T-cell (primary cell): Measurements from ENCODE around the gene KATNB1. TPM values are rescaled to one million over a fixed set of nuclear protein-coding genes. Genes with fewer than 3 reads are reported as not detected.

Experiments used
- ATAC-seq, 4 experiments: fragments of 200-7000 bp in 3 of 4; fragments of 150-1000 bp in 1 of 4; cut with Tn5 transposase; replicated peaks in 1 of 4; 1 replicate in 3 of 4; 2 replicates in 1 of 4; pipeline ENCODE4 v1.10.0; 2021; ENCODE audit warnings: moderate library complexity in 3 of 4, mild to moderate bottlenecking in 2 of 4, moderate number of reproducible peaks in 1 of 4
- CTCF ChIA-PET, 2 donors: fragments of 300-600 bp; sonication (Branson Sonifier 250); formaldehyde crosslinking; loops; one replicate each; lab custom pipeline; 2022; ENCODE audit warnings: antibody characterized with exemption in 2 of 2; lab: Charles Lee
- POLR2A ChIA-PET, 2 donors: fragments of 300-600 bp; sonication (Branson Sonifier 250); formaldehyde crosslinking; loops; one replicate each; lab custom pipeline; 2022; ENCODE audit warnings: antibody characterized with exemption in 2 of 2; lab: Charles Lee
- DNase-seq, 35 experiments: peaks; one replicate each; pipeline versions ENCODE4 v3.0.0 to v3.0.0-alpha.2; 2013 to 2023
- H3K27ac ChIP-seq: one replicate; pipeline ENCODE4 v1.5.1; 2013; ENCODE audit warnings: low read length
- H3K27me3 ChIP-seq, 2 experiments: replicated peaks in 1 of 2; 1 replicate in 1 of 2; 2 replicates in 1 of 2; pipeline versions ENCODE4 v1.6.1 to v1.7.0; 2013; ENCODE audit warnings: low read length in 1 of 2, mixed read lengths in 1 of 2; ENCODE audit not compliant: control insufficient read depth in 2 of 2, insufficient read depth in 2 of 2; ENCODE audit errors: extremely low read depth in 1 of 2
- H3K36me3 ChIP-seq, 2 donors: 1 replicate in 1 of 2; 2 replicates in 1 of 2; pipeline versions ENCODE4 v1.6.1 to v1.7.0; 2013; ENCODE audit warnings: low read length in 1 of 2; ENCODE audit not compliant: control insufficient read depth in 2 of 2, insufficient read depth in 1 of 2; ENCODE audit errors: extremely low read depth in 1 of 2
- H3K4me1 ChIP-seq, 2 experiments: 1 replicate in 1 of 2; 2 replicates in 1 of 2; pipeline versions ENCODE4 v1.6.1 to v1.7.0; 2013; ENCODE audit warnings: low read length in 2 of 2, mixed read lengths in 1 of 2; ENCODE audit not compliant: insufficient read depth in 2 of 2, control insufficient read depth in 1 of 2; ENCODE audit errors: extremely low read depth in 1 of 2
- H3K4me3 ChIP-seq, 2 donors: 1 replicate in 1 of 2; 2 replicates in 1 of 2; pipeline versions ENCODE4 v1.5.1 to v1.7.0; 2013; ENCODE audit warnings: mild to moderate bottlenecking in 2 of 2, low read length in 1 of 2, moderate library complexity in 1 of 2; ENCODE audit not compliant: control insufficient read depth in 1 of 2; ENCODE audit errors: extremely low read depth in 1 of 2
- H3K9me3 ChIP-seq: 2 replicates; pipeline ENCODE4 v1.7.0; 2013
- H3K27ac Mint-ChIP-seq, 2 donors: one replicate each; pipeline ENCODE4 v1.8.0; 2020 to 2021; ENCODE audit warnings: mild to moderate bottlenecking in 2 of 2, mixed read lengths in 2 of 2
- H3K27me3 Mint-ChIP-seq, 2 donors: one replicate each; pipeline ENCODE4 v1.8.0; 2021 to 2022; ENCODE audit warnings: mixed read lengths in 2 of 2
- H3K36me3 Mint-ChIP-seq: one replicate; pipeline ENCODE4 v1.8.0; 2021; ENCODE audit warnings: mixed read lengths
- H3K4me1 Mint-ChIP-seq, 3 donors: one replicate each; pipeline ENCODE4 v1.8.0; 2020 to 2022; ENCODE audit warnings: mixed read lengths in 3 of 3, mild to moderate bottlenecking in 1 of 3
- H3K4me3 Mint-ChIP-seq, 3 donors: one replicate each; pipeline ENCODE4 v1.8.0; 2020 to 2022; ENCODE audit warnings: mild to moderate bottlenecking in 3 of 3, mixed read lengths in 3 of 3, moderate library complexity in 3 of 3
- H3K9me3 Mint-ChIP-seq, 3 donors: one replicate each; pipeline ENCODE4 v1.8.0; 2020 to 2022; ENCODE audit warnings: mixed read lengths in 3 of 3
- WGBS: methylation state at CpG from one replicate; pipeline ENCODE4 v1.1.5; 2013; ENCODE audit warnings: missing lambda C conversion rate; ENCODE audit not compliant: insufficient coverage; 5-methylcytosine and 5-hydroxymethylcytosine counted together
- total RNA-seq, 35 experiments: library from RNA in 6 of 35; stranded (reverse) in 6 of 35; fragments of 120-200 nt in 1 of 35; gene quantifications; one replicate each; pipeline versions ENCODE4 v1.2.1 to v1.2.4 and lab custom pipeline; 2013 to 2026

Gene KATNB1
- total RNA-seq (10 to 100 TPM; 23.0 to 28.0 (median 25.5) TPM), total RNA-seq (lab: John Stamatoyannopoulos, UW) (6.6 to 71.9 (median 30.2) reads per million in 29 experiments)
- total RNA-seq (2013): 16.5 TPM

DNA sequence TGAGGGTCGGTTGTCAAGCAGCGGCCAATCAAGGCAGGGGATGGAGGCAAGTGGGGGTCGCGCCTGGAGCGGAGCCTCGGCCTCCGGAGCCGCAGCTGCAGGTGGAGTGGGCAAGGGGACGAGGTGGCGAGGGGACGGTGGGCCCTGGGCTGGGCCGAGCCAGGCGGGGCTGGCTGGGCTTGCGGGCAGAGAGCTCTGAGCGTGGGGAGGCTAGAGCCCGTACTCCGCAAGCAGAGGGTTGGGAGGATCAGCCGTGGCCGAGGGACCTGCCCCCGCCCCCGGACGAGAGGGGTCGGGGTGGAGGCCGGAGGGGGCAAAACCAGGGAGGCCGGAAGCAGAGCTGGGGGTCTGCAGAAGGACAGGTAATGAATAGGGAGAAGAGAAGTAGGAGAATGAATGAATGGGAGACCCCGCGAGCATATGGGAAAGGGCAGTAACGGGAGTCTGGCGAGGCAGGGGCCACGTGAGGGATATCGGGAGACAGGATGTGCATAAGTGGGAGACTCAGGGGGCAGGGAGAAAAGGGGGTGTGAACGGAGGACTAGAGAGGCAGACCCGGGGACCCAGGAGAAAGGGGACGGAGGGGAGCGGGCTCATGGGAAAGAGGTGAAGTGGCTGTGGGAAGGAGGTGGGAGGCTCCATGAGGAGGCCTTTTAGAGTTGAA, at the start of gene KATNB1:
Gene KATNB1, plus strand, starts transcription at position 16 of the 664 bp plus-strand sequence. CDS start 1,474 bp downstream, outside the sequence.
- H3K4me3 ChIP-seq: peak within 1 kb of the TSS; percentile 85 to 94
- Mint-ChIP-seq H3K4me1 (peaks cover 21 to 34% (median 28%) of the 10 kb centered on the region in 3 donors), H3K27me3 (no peaks in the 10 kb centered on the region), H3K9me3 (peaks cover 4 to 11% (median 10%) of the 10 kb centered on the region in 3 donors), H3K36me3 (peaks cover 3% of the 10 kb centered on the region), H3K4me3 (peak within 1 kb of the TSS; percentile 98 to 99 (median 98)), H3K27ac (peak within 1 kb of the TSS; percentile 96 to 98)
- CTCF ChIA-PET: interaction anchor here (0.7 to 2.3 kb wide), 14 partner anchors 21 to 1034 kb away, joined by 3 to 10 read pairs (median 4); partner anchors contain the start of genes CFAP20 (in 1 of the 2) and POLR2C (in 1 of the 2)
- DNase-seq (no peak), ATAC-seq (peak in 1 of 4 experiments; percentile 17)
- peak within 1 kb of the TSS; percentile 61 for H3K27ac ChIP-seq
- no peaks in the 10 kb centered on the region for H3K9me3 ChIP-seq
- peaks cover 11 to 23% of the 10 kb centered on the region in 2 experiments for H3K4me1 ChIP-seq
- 1% methylated on average over 34 of the region's 35 CpGs for WGBS
- H3K27me3 ChIP-seq: no peaks in the 10 kb centered on the region
- H3K36me3 ChIP-seq: peaks cover 3 to 5% of the 10 kb centered on the region in 2 donors
- POLR2A ChIA-PET: interaction anchor here (0.6 to 1.6 kb wide), 7 partner anchors 8 to 443 kb away, joined by 3 to 13 read pairs (median 3); no protein-coding TSS in a partner anchor

DNA sequence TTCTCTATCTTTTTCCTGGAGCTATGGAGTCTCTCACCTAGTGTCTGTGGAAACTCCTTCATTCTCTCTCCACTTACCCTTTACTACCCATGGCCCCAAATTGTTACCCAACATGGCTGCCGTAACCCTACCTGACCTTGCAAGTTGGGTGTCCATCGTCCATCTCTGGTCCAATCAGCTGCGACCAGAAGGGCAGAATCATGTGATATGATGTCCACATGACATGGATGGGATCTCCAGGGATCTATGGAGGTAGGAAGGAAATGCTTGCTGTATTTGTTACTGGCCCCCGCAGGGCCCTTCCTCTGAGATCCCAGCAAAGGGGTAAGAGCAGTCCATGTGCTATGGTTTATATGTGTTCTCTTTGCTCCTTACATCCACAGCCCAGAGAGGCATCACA, 49.0 kb upstream of the KATNB1 start:
- Histone ChIP-seq H3K27ac (no peak overlapping the region), H3K27me3 (peaks cover 0 to 19% of the 10 kb centered on the region in 2 experiments), H3K4me3 (no peak overlapping the region), H3K4me1 (peaks cover 9 to 26% of the 10 kb centered on the region in 2 experiments), H3K36me3 (no peaks in the 10 kb centered on the region), H3K9me3 (no peaks in the 10 kb centered on the region)
- ATAC-seq (no peak), DNase-seq (no peak)
- Mint-ChIP-seq H3K9me3 (no peaks in the 10 kb centered on the region), H3K27me3 (no peaks in the 10 kb centered on the region), H3K27ac (no peak overlapping the region), H3K36me3 (no peaks in the 10 kb centered on the region), H3K4me1 (peaks cover 16 to 29% (median 18%) of the 10 kb centered on the region in 3 donors), H3K4me3 (no peak overlapping the region)
- 67% methylated on average over 3 of the region's 4 CpGs for WGBS
- ChIA-PET POLR2A (no interaction called here), CTCF (interaction anchor here in 1 of 2 donors (0.7 kb wide), 2 partner anchors 141 to 724 kb away, joined by 3 read pairs; no protein-coding TSS in a partner anchor)

- WGBS: 100% methylated on average over 1 of the region's 3 CpGs
- H3K27me3 Mint-ChIP-seq: no peaks in the 10 kb centered on the region
- Histone ChIP-seq H3K9me3 (no peaks in the 10 kb centered on the region), H3K4me3 (no peak overlapping the region), H3K27ac (no peak overlapping the region), H3K4me1 (peaks cover 9 to 26% of the 10 kb centered on the region in 2 experiments), H3K36me3 (no peaks in the 10 kb centered on the region), H3K27me3 (peaks cover 0 to 20% of the 10 kb centered on the region in 2 experiments)
- H3K27ac Mint-ChIP-seq: peak overlapping the region in 1 of 2 donors; percentile 62
- CTCF ChIA-PET: interaction anchor here (0.5 to 0.7 kb wide), 2 partner anchors 139 to 724 kb away, joined by 3 read pairs; no protein-coding TSS in a partner anchor
- H3K4me1 Mint-ChIP-seq: peaks cover 16 to 29% (median 18%) of the 10 kb centered on the region in 3 donors
- H3K36me3 Mint-ChIP-seq: no peaks in the 10 kb centered on the region
- H3K9me3 Mint-ChIP-seq: no peaks in the 10 kb centered on the region
- POLR2A ChIA-PET: no interaction called here
- no peak overlapping the region for H3K4me3 Mint-ChIP-seq
- DNase-seq (no peak), ATAC-seq (no peak)
Measured at GRCh38 chr16:57687363-57687929, 48.1 kb upstream of the KATNB1 start.

DNA sequence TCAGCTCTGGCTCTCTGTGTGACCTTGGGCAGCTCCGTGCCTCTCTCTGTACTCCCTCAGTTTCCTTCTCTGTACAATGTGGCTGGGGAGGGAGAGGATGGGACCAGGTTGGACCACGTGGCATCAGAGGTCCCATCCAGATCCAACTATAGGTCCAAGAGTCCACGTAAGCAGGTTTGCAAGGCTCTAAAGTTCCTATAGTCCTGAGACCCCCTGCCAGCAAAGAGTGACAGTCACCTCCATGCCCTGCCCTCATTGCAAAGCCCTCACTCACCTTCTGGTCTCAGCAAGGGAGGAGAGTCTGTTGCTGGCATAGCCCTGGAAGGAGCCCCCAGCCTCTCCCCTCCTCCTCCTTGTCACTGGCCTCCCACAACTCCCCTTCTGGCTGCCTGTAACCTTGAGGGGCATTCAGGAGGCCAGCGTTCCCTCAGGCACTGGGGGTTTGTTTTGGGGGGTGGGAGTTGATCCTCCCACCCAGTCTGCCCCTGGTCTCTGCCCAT, 47.0 kb upstream of the KATNB1 start:
- H3K4me3 Mint-ChIP-seq: no peak overlapping the region
- POLR2A ChIA-PET: no interaction called here
- peak overlapping the region in 1 of 2 donors; percentile 81 for H3K27ac Mint-ChIP-seq
- no peak overlapping the region for H3K27ac ChIP-seq
- H3K4me3 ChIP-seq: no peak overlapping the region
- H3K27me3 ChIP-seq: peaks cover 0 to 20% of the 10 kb centered on the region in 2 experiments
- H3K4me1 ChIP-seq: peaks cover 9 to 26% of the 10 kb centered on the region in 2 experiments
- ATAC-seq (no peak), DNase-seq (no peak)
- peaks cover 16 to 29% (median 18%) of the 10 kb centered on the region in 3 donors for H3K4me1 Mint-ChIP-seq
- H3K9me3 Mint-ChIP-seq: no peaks in the 10 kb centered on the region
- H3K9me3 ChIP-seq: no peaks in the 10 kb centered on the region
- H3K36me3 Mint-ChIP-seq: no peaks in the 10 kb centered on the region
- H3K36me3 ChIP-seq: no peaks in the 10 kb centered on the region
- no peaks in the 10 kb centered on the region for H3K27me3 Mint-ChIP-seq
- CTCF ChIA-PET: no interaction called here
- WGBS: no CpG with 5 or more reads among the region's 4 CpGs

GRCh38 chr16:57688987-57689761, 46.4 kb upstream of the KATNB1 start:
- Histone ChIP-seq H3K4me3 (peak overlapping the region in 1 of 2 donors; percentile 3), H3K27me3 (peaks cover 0 to 20% of the 10 kb centered on the region in 2 experiments), H3K4me1 (peaks cover 9 to 26% of the 10 kb centered on the region in 2 experiments), H3K27ac (peak overlapping the region; percentile 34), H3K9me3 (no peaks in the 10 kb centered on the region), H3K36me3 (no peaks in the 10 kb centered on the region)
- WGBS: 45% methylated on average over 11 of the region's 15 CpGs
- ChIA-PET POLR2A (no interaction called here), CTCF (interaction anchor here in 1 of 2 donors (0.6 kb wide), 2 partner anchors 109 to 617 kb away, joined by 4 read pairs; no protein-coding TSS in a partner anchor)
- ATAC-seq: no peak
- Mint-ChIP-seq H3K27ac (peak overlapping the region; percentile 63 to 84), H3K36me3 (no peaks in the 10 kb centered on the region), H3K27me3 (no peaks in the 10 kb centered on the region), H3K4me3 (peak overlapping the region in 2 of 3 donors; percentile 29 to 48), H3K9me3 (no peaks in the 10 kb centered on the region), H3K4me1 (peaks cover 16 to 29% (median 18%) of the 10 kb centered on the region in 3 donors)
- no peak for DNase-seq
